ENCODE data around the gene CHRNG. TPM values are rescaled to one million over a fixed set of nuclear protein-coding genes. Genes with fewer than 3 reads are reported as not detected.
A peak's percentile ranks its signal among the peaks of the same experiment; 100 is the strongest.

CHRNG gene
- total RNA-seq, 4 donors from 2014 or later: not detected

- TF ChIP-seq, protein P1, sequence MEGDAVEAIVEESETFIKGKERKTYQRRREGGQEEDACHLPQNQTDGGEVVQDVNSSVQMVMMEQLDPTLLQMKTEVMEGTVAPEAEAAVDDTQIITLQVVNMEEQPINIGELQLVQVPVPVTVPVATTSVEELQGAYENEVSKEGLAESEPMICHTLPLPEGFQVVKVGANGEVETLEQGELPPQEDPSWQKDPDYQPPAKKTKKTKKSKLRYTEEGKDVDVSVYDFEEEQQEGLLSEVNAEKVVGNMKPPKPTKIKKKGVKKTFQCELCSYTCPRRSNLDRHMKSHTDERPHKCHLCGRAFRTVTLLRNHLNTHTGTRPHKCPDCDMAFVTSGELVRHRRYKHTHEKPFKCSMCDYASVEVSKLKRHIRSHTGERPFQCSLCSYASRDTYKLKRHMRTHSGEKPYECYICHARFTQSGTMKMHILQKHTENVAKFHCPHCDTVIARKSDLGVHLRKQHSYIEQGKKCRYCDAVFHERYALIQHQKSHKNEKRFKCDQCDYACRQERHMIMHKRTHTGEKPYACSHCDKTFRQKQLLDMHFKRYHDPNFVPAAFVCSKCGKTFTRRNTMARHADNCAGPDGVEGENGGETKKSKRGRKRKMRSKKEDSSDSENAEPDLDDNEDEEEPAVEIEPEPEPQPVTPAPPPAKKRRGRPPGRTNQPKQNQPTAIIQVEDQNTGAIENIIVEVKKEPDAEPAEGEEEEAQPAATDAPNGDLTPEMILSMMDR (IDR thresholded peaks at IDR 0.05): no peak
- TF ChIP-seq POLR2A (IDR thresholded peaks at IDR 0.05): no peak
These were observed 48.0 kb downstream of the CHRNG start for GRCh38 chr2:232587512-232587911.

DNA sequence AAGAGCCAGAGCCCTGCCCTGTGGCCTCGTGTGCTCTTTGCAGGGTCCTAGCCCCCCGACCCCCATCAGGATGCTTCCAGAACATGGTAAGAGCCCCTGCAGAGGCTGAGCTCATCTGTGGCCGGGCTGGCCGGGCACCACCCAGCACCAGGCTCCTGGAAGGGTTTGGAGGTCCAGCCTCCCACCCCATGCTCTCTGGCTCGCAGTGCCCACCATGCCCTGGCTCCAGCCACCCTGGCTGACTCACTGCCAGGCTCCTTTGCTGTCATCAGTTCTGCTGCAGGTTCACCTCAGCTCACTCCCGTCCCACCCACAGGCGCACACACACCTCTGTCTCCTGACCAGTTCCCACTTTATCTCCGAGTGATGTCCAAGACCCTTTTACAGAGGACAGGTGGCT, 48.5 kb downstream of the CHRNG start:
- Histone ChIP-seq H3K4me3 (no peak overlapping the region), H3K27ac (no peak overlapping the region), H3K36me3 (no peaks in the 10 kb centered on the region), H3K27me3 (no peaks in the 10 kb centered on the region), H3K9me3 (no peaks in the 10 kb centered on the region), H3K4me1 (no peaks in the 10 kb centered on the region)
- TF ChIP-seq POLR2A (IDR thresholded peaks at IDR 0.05): no peak
- TF ChIP-seq, protein P1 (IDR thresholded peaks at IDR 0.05): no peak
- DNase-seq: no peak
- intact Hi-C loops (cut with DNase I; ENCODE audit: low total_unique reads): no loop called here

More at GRCh38 chr2:232587512-232587911, 48.0 kb downstream of the CHRNG start:
- H3K4me3 ChIP-seq: no peak overlapping the region
- intact Hi-C loops (cut with DNase I; ENCODE audit: low total_unique reads): no loop called here
- H3K27ac ChIP-seq: no peak overlapping the region
- no peaks in the 10 kb centered on the region for H3K36me3 ChIP-seq
- H3K27me3 ChIP-seq: no peaks in the 10 kb centered on the region
- H3K4me1 ChIP-seq: no peaks in the 10 kb centered on the region
- no peaks in the 10 kb centered on the region for H3K9me3 ChIP-seq
- DNase-seq: no peak

- Histone ChIP-seq H3K4me3 (no peak overlapping the region), H3K36me3 (no peaks in the 10 kb centered on the region), H3K27ac (peak overlapping the region; percentile 18 to 49), H3K27me3 (no peaks in the 10 kb centered on the region), H3K4me1 (peaks cover 0 to 4% of the 10 kb centered on the region in 2 donors), H3K9me3 (no peaks in the 10 kb centered on the region)
- peak; percentile 57 to 72 for DNase-seq
- intact Hi-C loops (cut with DNase I; ENCODE audit: low total_unique reads): no loop called here
- TF ChIP-seq POLR2A (IDR thresholded peaks at IDR 0.05): no peak
- TF ChIP-seq, protein P1 (IDR thresholded peaks at IDR 0.05): no peak
These were observed 49.4 kb downstream of the CHRNG start for GRCh38 chr2:232588680-232589585.

DNA sequence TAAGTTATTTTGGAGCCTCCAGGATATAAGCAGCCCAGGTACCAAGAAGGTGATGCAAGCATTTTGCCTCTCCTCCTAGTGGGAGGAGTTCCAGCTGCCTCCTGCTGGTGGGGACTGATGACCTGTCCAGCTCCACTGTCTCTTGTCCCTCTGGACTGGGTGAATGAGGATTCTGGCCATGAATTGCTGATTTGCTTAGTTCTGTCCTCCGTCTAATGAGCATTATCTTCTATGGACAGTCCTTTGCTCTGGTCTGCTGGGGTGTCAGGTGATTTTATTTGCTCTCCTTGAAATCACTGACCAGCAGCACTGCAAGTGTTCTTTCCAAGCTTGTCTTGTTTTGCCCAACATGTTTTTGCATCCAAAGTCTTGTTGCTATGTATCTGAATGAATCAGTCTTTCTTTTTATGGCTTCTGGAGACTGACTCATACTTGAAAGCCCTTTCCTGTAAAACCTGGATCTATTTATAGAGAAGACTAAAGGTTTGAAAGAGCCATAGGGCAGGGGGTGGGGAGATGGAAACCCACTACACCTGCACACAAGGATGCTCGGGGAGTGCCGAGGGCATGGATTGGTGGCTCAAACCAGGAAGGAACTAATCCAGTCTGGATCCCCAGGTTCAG, 53.4 kb downstream of the CHRNG start:
- Histone ChIP-seq H3K27ac (peak overlapping the region; percentile 82 to 86), H3K4me1 (peaks cover 0 to 4% of the 10 kb centered on the region in 2 donors), H3K36me3 (no peaks in the 10 kb centered on the region), H3K27me3 (no peaks in the 10 kb centered on the region), H3K4me3 (no peak overlapping the region), H3K9me3 (no peaks in the 10 kb centered on the region)
- intact Hi-C loops (cut with DNase I; ENCODE audit: low total_unique reads): no loop called here
- DNase-seq: peak in 1 of 2 donors; percentile 29
- no peak for TF ChIP-seq POLR2A (IDR thresholded peaks at IDR 0.05)
- TF ChIP-seq, protein P1 (IDR thresholded peaks at IDR 0.05): no peak

GRCh38 chr2:232593982-232594381, 54.5 kb downstream of the CHRNG start:
- no peaks in the 10 kb centered on the region for H3K27me3 ChIP-seq
- peaks cover 0 to 4% of the 10 kb centered on the region in 2 donors for H3K4me1 ChIP-seq
- no peak for DNase-seq
- no peaks in the 10 kb centered on the region for H3K9me3 ChIP-seq
- no peaks in the 10 kb centered on the region for H3K36me3 ChIP-seq
- intact Hi-C loops (cut with DNase I; ENCODE audit: low total_unique reads): no loop called here
- TF ChIP-seq POLR2A (IDR thresholded peaks at IDR 0.05): no peak
- TF ChIP-seq, protein P1 (IDR thresholded peaks at IDR 0.05): no peak
- H3K27ac ChIP-seq: peak overlapping the region in 1 of 2 donors; percentile 86
- H3K4me3 ChIP-seq: no peak overlapping the region

Measured in uterus (tissue), 4 donors.